Lung (tissue), 12 donors: ENCODE results near the gene RADIL. TPM values are rescaled to one million over a fixed set of nuclear protein-coding genes. Genes with fewer than 3 reads are reported as not detected.
A peak's percentile ranks its signal among the peaks of the same experiment; 100 is the strongest.

Source experiments
- ATAC-seq: fragments of 200-7000 bp; cut with Tn5 transposase; one replicate; pipeline ENCODE4 v1.9.1; 2020; ENCODE audit warnings: moderate number of reproducible peaks; ENCODE audit not compliant: insufficient read depth, low FRiP score
- DNase-seq, 3 donors: peaks; one replicate each; pipeline ENCODE4 v3.0.0-alpha.2; 2013 to 2017
- H3K27ac ChIP-seq, 2 donors: one replicate each; pipeline ENCODE4 v1.5.1; 2013; ENCODE audit warnings: mild to moderate bottlenecking in 2 of 2, moderate library complexity in 2 of 2, control low read depth in 1 of 2, inconsistent platforms in 1 of 2, low read depth in 1 of 2, low read length in 1 of 2
- H3K27me3 ChIP-seq, 3 donors: one replicate each; pipeline ENCODE4 v1.5.1; 2013; ENCODE audit warnings: low read length in 2 of 3; ENCODE audit not compliant: control insufficient read depth in 3 of 3, insufficient read depth in 3 of 3
- H3K36me3 ChIP-seq, 4 donors: one replicate each; pipeline ENCODE4 v1.5.1; 2013; ENCODE audit warnings: low read length in 4 of 4, mild to moderate bottlenecking in 1 of 4, moderate library complexity in 1 of 4; ENCODE audit not compliant: control insufficient read depth in 4 of 4, insufficient read depth in 4 of 4
- H3K4me1 ChIP-seq, 5 donors: one replicate each; pipeline ENCODE4 v1.5.1; 2013; ENCODE audit warnings: low read length in 5 of 5, mild to moderate bottlenecking in 2 of 5, moderate library complexity in 1 of 5; ENCODE audit not compliant: control insufficient read depth in 5 of 5, insufficient read depth in 5 of 5
- H3K4me3 ChIP-seq: one replicate; pipeline ENCODE4 v1.5.1; 2013; ENCODE audit warnings: mild to moderate bottlenecking, control low read depth, moderate library complexity
- H3K9ac ChIP-seq, 2 donors: one replicate each; pipeline ENCODE4 v1.5.1; 2013; ENCODE audit warnings: low read length in 2 of 2, control low read depth in 1 of 2; ENCODE audit not compliant: insufficient read depth in 1 of 2
- H3K9me3 ChIP-seq, 4 donors: one replicate each; pipeline ENCODE4 v1.5.1; 2013; ENCODE audit warnings: low read length in 3 of 4, mild to moderate bottlenecking in 1 of 4, moderate library complexity in 1 of 4; ENCODE audit not compliant: control insufficient read depth in 4 of 4, insufficient read depth in 3 of 4
- WGBS, 2 donors: extraction: QIAGEN DNeasy Blood & Tissue Kit; methylation state at CpG; one replicate each; pipeline ENCODE4 v1.1.7; 2013; 5-methylcytosine and 5-hydroxymethylcytosine counted together
- polyA plus RNA-seq, 2 donors: library from polyadenylated mRNA; stranded (reverse); fragments of 200-250 nt; gene quantifications; one replicate each; pipeline ENCODE4 v1.2.1, GENCODE V29; 2013
- total RNA-seq, 2 donors: library from RNA; depleted of rRNA in 1 of 2; stranded (reverse); fragments of >200 nt in 1 of 2; gene quantifications; one replicate each; pipeline ENCODE4 v1.2.1, GENCODE V29; 2014 to 2021
- TF ChIP-seq, protein P1 (sequence below): IDR thresholded peaks from 2 replicates; pipeline ENCODE4 v1.5.1; 2012; ENCODE audit warnings: mild to moderate bottlenecking; ENCODE audit errors: control extremely low read depth, extremely low read depth
- donor health status: control.
- donor health status: control.
- donor health status: Bipolar disorder and iron deficiency.
- donor health status: healthy.
- donor health status: DM: yes; HTN: yes; CAD: no.

RADIL gene
- total and polyA plus RNA-seq, 4 donors, result 3.7 to 9.3 (median 6.3) TPM

- Histone ChIP-seq H3K36me3 (peaks cover 0 to 3% (median 1%) of the 10 kb centered on the region in 4 donors), H3K4me1 (peaks cover 5 to 18% (median 8%) of the 10 kb centered on the region in 5 donors), H3K9ac (peak overlapping the region; percentile 72 to 93), H3K27ac (no peak overlapping the region), H3K4me3 (no peak overlapping the region), H3K27me3 (no peaks in the 10 kb centered on the region), H3K9me3 (no peaks in the 10 kb centered on the region)
- no peak for DNase-seq
- ATAC-seq, result no peak
- 85 to 92% methylated on average over 12 of the region's 12 CpGs for WGBS, 2 donors
- TF ChIP-seq, protein P1, sequence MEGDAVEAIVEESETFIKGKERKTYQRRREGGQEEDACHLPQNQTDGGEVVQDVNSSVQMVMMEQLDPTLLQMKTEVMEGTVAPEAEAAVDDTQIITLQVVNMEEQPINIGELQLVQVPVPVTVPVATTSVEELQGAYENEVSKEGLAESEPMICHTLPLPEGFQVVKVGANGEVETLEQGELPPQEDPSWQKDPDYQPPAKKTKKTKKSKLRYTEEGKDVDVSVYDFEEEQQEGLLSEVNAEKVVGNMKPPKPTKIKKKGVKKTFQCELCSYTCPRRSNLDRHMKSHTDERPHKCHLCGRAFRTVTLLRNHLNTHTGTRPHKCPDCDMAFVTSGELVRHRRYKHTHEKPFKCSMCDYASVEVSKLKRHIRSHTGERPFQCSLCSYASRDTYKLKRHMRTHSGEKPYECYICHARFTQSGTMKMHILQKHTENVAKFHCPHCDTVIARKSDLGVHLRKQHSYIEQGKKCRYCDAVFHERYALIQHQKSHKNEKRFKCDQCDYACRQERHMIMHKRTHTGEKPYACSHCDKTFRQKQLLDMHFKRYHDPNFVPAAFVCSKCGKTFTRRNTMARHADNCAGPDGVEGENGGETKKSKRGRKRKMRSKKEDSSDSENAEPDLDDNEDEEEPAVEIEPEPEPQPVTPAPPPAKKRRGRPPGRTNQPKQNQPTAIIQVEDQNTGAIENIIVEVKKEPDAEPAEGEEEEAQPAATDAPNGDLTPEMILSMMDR, result no peak
Measured at GRCh38 chr7:4774007-4774406, 109.5 kb downstream of the RADIL start.

- no peaks in the 10 kb centered on the region for H3K27me3 ChIP-seq
- H3K9ac ChIP-seq, result no peak overlapping the region
- TF ChIP-seq, protein P1, result no peak
- no peak overlapping the region for H3K4me3 ChIP-seq
- ATAC-seq (no peak), DNase-seq (no peak)
- H3K9me3 ChIP-seq, result no peaks in the 10 kb centered on the region
- WGBS, 2 donors, result 96 to 98% methylated on average over 6 of the region's 6 CpGs
- H3K36me3 ChIP-seq, result peaks cover 0 to 4% (median 0%) of the 10 kb centered on the region in 4 donors
- no peak overlapping the region for H3K27ac ChIP-seq
- H3K4me1 ChIP-seq, result peaks cover 5 to 15% (median 8%) of the 10 kb centered on the region in 5 donors
Measured at GRCh38 chr7:4772306-4772705, 111.2 kb downstream of the RADIL start.

GRCh38 chr7:4771737-4772136, 111.8 kb downstream of the RADIL start:
- TF ChIP-seq, protein P1, result no peak
- no peaks in the 10 kb centered on the region for H3K9me3 ChIP-seq
- no peak overlapping the region for H3K9ac ChIP-seq
- H3K4me3 ChIP-seq, result no peak overlapping the region
- no peaks in the 10 kb centered on the region for H3K27me3 ChIP-seq
- DNase-seq (no peak), ATAC-seq (no peak)
- peaks cover 4 to 15% (median 8%) of the 10 kb centered on the region in 5 donors for H3K4me1 ChIP-seq
- 94 to 95% methylated on average over 9 of the region's 9 CpGs for WGBS, 2 donors
- no peak overlapping the region for H3K27ac ChIP-seq
- peaks cover 0 to 8% (median 0%) of the 10 kb centered on the region in 4 donors for H3K36me3 ChIP-seq

DNA sequence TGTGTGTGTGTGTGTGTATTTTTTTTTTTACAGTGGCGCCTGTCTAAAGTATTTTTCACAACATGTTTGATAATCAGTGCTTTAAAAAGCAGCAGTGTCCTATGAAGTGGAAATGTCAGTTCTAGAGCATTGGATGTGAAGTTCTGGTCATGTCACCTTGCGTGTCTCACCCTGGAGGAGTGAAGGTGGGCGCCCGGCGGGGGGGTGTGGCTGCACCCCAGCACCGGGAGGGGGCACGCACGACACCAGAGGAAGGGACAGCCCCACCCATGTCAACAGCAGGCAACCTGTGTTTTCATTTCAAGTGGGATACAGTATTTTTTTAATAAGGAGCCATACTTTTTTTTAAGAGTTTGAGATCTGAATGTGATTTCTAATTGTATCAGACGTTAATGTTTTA, 112.6 kb downstream of the RADIL start:
- peaks cover 0 to 15% (median 8%) of the 10 kb centered on the region in 5 donors for H3K4me1 ChIP-seq
- H3K9ac ChIP-seq, result no peak overlapping the region
- TF ChIP-seq, protein P1, result no peak
- H3K4me3 ChIP-seq, result no peak overlapping the region
- no peaks in the 10 kb centered on the region for H3K27me3 ChIP-seq
- H3K27ac ChIP-seq, result no peak overlapping the region
- WGBS, 2 donors, result 83 to 90% methylated on average over 9 of the region's 9 CpGs
- H3K36me3 ChIP-seq, result peaks cover 0 to 9% (median 0%) of the 10 kb centered on the region in 4 donors
- no peaks in the 10 kb centered on the region for H3K9me3 ChIP-seq
- ATAC-seq, result no peak
- DNase-seq, result no peak
